GM12891 (cell line): ENCODE data around the gene CDK5RAP2.

Source experiments
- POLR2A ChIP-seq: IDR thresholded peaks from 2 replicates; pipeline ENCODE4 v1.6.1; 2011; ENCODE audit warnings: low read depth, low read length, control low read depth
- POLR2AphosphoS5 ChIP-seq: IDR thresholded peaks from 2 replicates; pipeline ENCODE4 v1.6.1; 2011; ENCODE audit warnings: low read depth, low read length, control low read depth
- SPI1 ChIP-seq: IDR thresholded peaks from 2 replicates; pipeline ENCODE4 v1.6.1; 2011; ENCODE audit warnings: low read depth, low read length, control low read depth
- TAF1 ChIP-seq: IDR thresholded peaks from 2 replicates; pipeline ENCODE4 v1.6.1; 2011; ENCODE audit warnings: low read depth, low read length, control low read depth

DNA sequence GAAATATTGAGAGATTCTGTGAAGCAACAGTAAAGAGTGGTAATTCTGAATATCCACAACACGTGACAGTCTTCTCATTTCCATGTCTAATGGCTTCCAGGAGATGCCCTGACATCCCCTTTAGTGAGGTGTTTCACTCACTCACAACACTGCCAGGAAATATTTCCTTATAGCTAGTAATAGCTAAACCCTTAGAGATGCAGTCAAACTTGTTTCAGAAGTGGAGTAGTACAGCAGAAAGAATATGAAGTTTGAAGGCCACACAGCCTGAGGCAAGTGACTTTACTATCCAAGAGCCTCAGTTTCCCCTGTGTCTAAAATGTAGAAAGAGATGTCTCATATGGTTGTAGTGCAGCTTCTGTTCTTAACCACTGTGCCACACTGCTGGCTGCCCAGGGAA, 139.2 kb downstream of the CDK5RAP2 start:
- no peak for TF ChIP-seq POLR2A
- TF ChIP-seq POLR2AphosphoS5: no peak
- TF ChIP-seq TAF1: no peak
- TF ChIP-seq SPI1: no peak
